ENCODE results near the gene SYT7. TPM values are rescaled to one million over a fixed set of nuclear protein-coding genes. Genes with fewer than 3 reads are reported as not detected.

Gene SYT7
- total RNA-seq, 1 donor from 2014 or later: 4.1 TPM

DNA sequence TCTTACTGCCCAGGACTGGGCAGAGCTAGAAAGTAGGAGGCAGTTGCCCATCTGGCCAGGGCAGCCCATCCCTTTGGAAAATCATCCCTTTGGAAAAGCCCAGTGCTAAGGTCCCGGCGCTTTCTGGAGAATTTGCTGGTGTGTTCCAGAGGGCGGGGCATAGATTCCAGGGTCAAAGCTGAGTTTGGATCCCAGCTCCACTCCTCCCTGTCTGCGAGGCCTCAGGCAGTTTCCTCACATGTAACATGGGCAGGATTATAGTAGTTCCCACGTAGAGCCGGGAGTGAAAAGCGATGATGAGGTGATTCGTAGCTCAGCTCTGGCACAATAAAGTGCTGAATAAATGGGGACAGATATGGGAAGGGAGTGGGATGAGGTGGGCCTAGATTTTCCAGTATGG is 103.8 kb downstream of the SYT7 start:
- H3K27me3 Mint-ChIP-seq (ENCODE audit: low read depth): no peaks in the 10 kb centered on the region
- no peak overlapping the region for H3K27ac Mint-ChIP-seq (ENCODE audit: unreplicated experiment)
- H3K9me3 Mint-ChIP-seq: no peaks in the 10 kb centered on the region
- no peak for DNase-seq (ENCODE audit: low read depth, low spot score)
- peaks cover 5% of the 10 kb centered on the region for H3K36me3 Mint-ChIP-seq (ENCODE audit: low read depth)
- TF ChIP-seq CTCF (conservative IDR thresholded peaks at IDR 0.05): no peak
- H3K4me3 Mint-ChIP-seq: no peak overlapping the region
- peaks cover 37% of the 10 kb centered on the region for H3K4me1 Mint-ChIP-seq

DNA sequence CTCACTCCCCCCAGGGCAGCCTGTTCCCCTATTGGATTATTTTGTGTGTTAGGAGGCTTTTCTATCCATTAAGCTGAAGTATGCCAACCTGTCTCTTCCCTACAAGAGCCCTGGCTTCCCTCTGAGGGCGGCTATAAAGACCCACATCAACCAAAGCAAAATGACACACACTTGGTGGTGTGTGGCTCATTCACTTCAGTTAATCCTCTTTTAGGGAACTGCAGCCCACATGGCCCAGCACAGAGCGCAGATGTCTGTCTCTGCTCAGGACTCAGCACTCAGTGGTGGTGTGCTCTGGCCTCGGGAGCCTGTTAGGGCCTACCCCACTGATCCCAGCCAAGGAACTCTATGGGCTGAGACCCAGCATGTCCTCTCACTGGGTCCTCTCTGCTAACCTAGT is 104.5 kb downstream of the SYT7 start:
- H3K4me1 Mint-ChIP-seq: peaks cover 29% of the 10 kb centered on the region
- peaks cover 5% of the 10 kb centered on the region for H3K36me3 Mint-ChIP-seq (ENCODE audit: low read depth)
- no peak for TF ChIP-seq CTCF (conservative IDR thresholded peaks at IDR 0.05)
- no peak for DNase-seq (ENCODE audit: low read depth, low spot score)
- H3K9me3 Mint-ChIP-seq: no peaks in the 10 kb centered on the region
- no peaks in the 10 kb centered on the region for H3K27me3 Mint-ChIP-seq (ENCODE audit: low read depth)
- no peak overlapping the region for H3K4me3 Mint-ChIP-seq
- H3K27ac Mint-ChIP-seq (ENCODE audit: unreplicated experiment): no peak overlapping the region

DNA sequence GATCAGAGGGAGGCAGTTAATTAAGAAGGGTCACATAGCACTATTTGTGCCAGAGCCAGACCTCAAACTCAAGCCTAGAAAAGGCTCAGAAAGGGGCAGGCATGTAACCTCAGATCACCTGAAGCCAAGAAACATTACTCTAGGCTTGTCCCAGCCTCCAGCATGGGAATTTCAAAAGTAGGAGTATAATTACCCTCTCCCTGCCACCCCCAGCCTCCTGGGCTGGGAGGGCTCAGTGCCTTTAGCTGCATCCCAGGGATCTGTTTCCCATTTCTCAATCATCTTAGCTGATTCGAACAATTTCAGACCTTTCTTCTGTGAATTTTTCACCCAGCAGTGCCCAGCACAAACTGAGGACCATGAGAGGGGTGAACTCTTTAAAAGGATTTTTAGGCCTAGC is 105.4 kb downstream of the SYT7 start:
- no peaks in the 10 kb centered on the region for H3K27me3 Mint-ChIP-seq (ENCODE audit: low read depth)
- DNase-seq (ENCODE audit: low read depth, low spot score): no peak
- H3K4me3 Mint-ChIP-seq: no peak overlapping the region
- no peak overlapping the region for H3K27ac Mint-ChIP-seq (ENCODE audit: unreplicated experiment)
- H3K9me3 Mint-ChIP-seq: no peaks in the 10 kb centered on the region
- H3K36me3 Mint-ChIP-seq (ENCODE audit: low read depth): peaks cover 9% of the 10 kb centered on the region
- no peak for TF ChIP-seq CTCF (conservative IDR thresholded peaks at IDR 0.05)
- H3K4me1 Mint-ChIP-seq: peaks cover 20% of the 10 kb centered on the region

DNA sequence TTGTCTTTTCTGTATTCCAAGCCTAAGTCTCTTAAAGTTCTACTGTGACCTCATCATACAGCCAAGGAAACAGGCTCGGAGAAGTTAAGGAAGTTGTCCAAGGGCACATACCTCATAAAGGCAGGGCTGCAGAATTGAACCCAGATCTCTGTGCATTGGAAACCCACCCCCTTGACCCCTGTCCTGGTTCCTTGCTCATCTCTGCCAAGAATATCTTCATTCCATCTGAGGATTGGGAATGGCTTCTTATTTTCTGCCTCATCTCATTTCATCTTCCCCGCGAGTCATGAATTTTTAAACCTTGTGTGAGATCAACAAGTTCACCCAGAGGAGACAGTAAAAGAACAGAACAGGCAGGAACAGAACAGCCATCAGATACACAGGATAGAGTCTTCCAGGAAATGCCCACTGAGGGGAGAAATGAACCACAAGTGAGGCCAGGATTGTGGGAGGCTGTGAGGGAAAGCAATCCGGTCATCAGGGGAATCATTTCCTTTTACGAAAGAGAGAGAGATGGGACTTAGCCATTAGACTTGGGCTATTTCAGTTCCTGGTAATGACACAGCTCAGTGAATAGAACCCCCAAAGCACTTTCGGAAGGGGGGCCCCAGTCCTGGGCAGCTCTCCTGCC is 106.7 kb downstream of the SYT7 start:
- Mint-ChIP-seq H3K36me3 (ENCODE audit: low read depth) (peaks cover 9% of the 10 kb centered on the region), H3K4me1 (peaks cover 9% of the 10 kb centered on the region), H3K27me3 (ENCODE audit: low read depth) (no peaks in the 10 kb centered on the region), H3K27ac (ENCODE audit: unreplicated experiment) (no peak overlapping the region), H3K9me3 (no peaks in the 10 kb centered on the region), H3K4me3 (no peak overlapping the region)
- no peak for TF ChIP-seq CTCF (conservative IDR thresholded peaks at IDR 0.05)
- DNase-seq (ENCODE audit: low read depth, low spot score): no peak

GRCh38 chr11:61473370-61474012 is 107.4 kb downstream of the SYT7 start:
- no peak for DNase-seq (ENCODE audit: low read depth, low spot score)
- peaks cover 10% of the 10 kb centered on the region for H3K4me1 Mint-ChIP-seq
- no peak overlapping the region for H3K27ac Mint-ChIP-seq (ENCODE audit: unreplicated experiment)
- H3K36me3 Mint-ChIP-seq (ENCODE audit: low read depth): peaks cover 9% of the 10 kb centered on the region
- H3K27me3 Mint-ChIP-seq (ENCODE audit: low read depth): no peaks in the 10 kb centered on the region
- H3K4me3 Mint-ChIP-seq: no peak overlapping the region
- TF ChIP-seq CTCF (conservative IDR thresholded peaks at IDR 0.05): no peak
- H3K9me3 Mint-ChIP-seq: no peaks in the 10 kb centered on the region
